Aortic smooth muscle cell (primary cell): ENCODE measurements around the gene EARS2. TPM values are rescaled to one million over a fixed set of nuclear protein-coding genes. Genes with fewer than 3 reads are reported as not detected.

ENCODE experiments used
- total RNA-seq: library from RNA; depleted of rRNA; stranded (reverse); fragments of >200 nt; gene quantifications from 2 replicates; pipeline ENCODE4 v1.2.3, GENCODE V29; 2014

EARS2 gene
- 22.5 and 31.6 TPM in 2 replicates for total RNA-seq

DNA sequence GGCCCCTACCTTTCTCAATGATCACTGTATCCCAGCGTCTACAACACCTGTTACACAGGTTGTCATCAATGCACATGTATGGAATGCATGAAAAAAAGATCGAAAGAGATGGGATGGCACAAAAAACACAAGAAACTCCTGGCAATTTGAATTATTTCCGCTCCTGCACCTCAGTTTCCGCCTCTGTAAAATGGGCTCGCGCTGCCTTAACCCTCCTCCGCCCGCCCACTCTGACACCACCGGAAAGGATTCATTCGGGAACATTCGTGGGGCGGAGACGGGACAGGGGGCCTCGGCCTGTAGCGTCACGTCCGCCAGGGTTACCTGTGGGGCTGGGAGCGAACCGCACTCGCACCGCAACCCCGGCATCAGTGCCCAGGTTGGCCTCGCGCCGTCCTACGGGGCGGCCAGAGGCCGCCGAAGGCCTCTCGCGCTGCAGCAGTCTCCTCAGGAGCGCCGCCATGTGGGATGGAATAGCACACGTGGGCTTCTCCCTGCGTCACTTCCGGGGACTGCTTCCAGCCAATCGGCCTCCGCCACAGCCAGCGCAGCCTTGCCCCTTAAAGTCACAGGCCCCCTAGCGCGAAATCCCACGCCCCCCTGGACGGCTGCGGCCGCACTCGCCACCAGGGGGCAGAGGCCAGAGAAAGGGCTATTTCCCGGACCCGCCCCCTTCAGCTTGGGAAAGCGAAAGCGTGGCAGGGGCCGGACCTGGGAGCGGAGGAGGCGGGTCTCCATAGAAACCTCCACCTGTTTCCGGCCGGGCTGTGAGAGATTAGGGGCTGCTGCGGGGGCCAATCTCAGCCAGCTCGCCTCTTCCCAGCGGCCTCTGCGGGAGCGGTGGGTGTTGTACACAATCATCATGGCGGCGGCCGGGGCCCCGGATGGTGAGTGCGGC, at the start of gene EARS2, which contains the start of gene UBFD1:
Gene EARS2, minus strand, starts transcription at position 470 of the 898 bp plus-strand sequence. Its CDS starts 7 bp downstream, at position 463.
Gene UBFD1, plus strand, starts transcription at position 847 of the 898 bp plus-strand sequence. Its CDS starts 16 bp downstream, at position 863.

DNA sequence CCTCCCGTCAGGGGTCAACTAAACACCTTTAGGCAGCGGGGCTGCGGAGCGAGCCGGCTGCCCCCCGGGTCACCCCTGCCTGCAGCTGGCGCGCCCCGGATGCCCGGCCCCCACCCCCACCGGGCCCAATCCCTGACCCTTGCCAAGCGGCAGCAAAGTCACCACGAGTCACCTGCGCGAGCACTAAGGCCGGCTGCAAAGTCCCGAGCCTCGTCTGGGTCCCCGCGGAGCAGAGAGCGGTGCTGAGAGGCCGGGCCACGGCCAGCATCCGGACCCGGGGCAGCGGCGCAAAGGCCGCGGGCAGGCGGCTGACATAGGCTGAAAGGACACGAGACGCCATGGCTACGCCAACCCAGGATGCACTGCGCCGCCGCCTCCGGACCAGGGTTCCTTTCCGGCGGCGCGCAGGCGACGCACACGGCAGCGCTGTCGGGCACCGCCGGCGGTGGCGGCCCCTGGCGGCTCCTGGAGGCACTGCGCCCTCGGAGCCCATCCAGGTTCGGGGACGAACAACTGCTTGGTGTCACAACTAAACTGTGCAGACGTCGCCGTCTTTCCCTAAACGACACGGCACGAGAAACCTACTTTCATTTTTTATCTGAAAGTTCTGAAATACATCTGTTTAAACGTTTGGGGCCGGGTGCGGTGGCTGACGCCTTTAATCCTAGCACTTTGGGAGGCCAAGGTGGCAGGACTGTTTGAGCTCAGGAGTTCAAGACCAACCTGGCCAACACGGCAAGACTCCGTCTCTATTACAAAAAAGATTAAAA, 39.0 kb upstream of the EARS2 start, which contains the start of gene NDUFAB1:
Gene NDUFAB1, minus strand, starts transcription at position 366 of the 770 bp plus-strand sequence. Its CDS starts 26 bp downstream, at position 340.

GRCh38 chr16:23510164-23510914, 46.8 kb downstream of the EARS2 start, which contains the start of gene GGA2:
Gene GGA2 (minus strand): TSS chr16:23510494. CDS start chr16:23510411, 83 bp downstream.

Other genes with a start within 250 kb of the EARS2 start
- 15.6 and 16.7 TPM in 2 replicates for gene COG7, start 104.2 kb downstream of the EARS2 start, total RNA-seq
- 21.1 and 21.4 TPM in 2 replicates for gene GGA2, start 46.9 kb downstream of the EARS2 start, total RNA-seq
- gene UBFD1, start 377 bp upstream of the EARS2 start, total RNA-seq: 60.5 and 69.3 TPM in 2 replicates
- gene NDUFAB1, start 39.0 kb upstream of the EARS2 start, total RNA-seq: 58.4 and 60.9 TPM in 2 replicates
- 6.5 and 7.3 TPM in 2 replicates for gene PALB2, start 84.0 kb upstream of the EARS2 start, total RNA-seq
- 50.1 and 55.3 TPM in 2 replicates for gene DCTN5, start 84.1 kb upstream of the EARS2 start, total RNA-seq
- 8.2 and 12.2 TPM in 2 replicates for gene PLK1, start 121.5 kb upstream of the EARS2 start, total RNA-seq
- 0.19 and 0.40 TPM in 2 replicates for gene ERN2, start 155.9 kb upstream of the EARS2 start, total RNA-seq
- gene CHP2, start 197.7 kb upstream of the EARS2 start, total RNA-seq: not detected in 2 replicates